H1 (cell line): ENCODE data around the gene IFNE. TPM values are rescaled to one million over a fixed set of nuclear protein-coding genes. Genes with fewer than 3 reads are reported as not detected.

Source experiments
- CTCF ChIA-PET: fragments of 300-600 bp; sonication (Branson Sonifier 250); formaldehyde crosslinking; loops from one replicate; lab custom pipeline; 2021; ENCODE audit not compliant: partially characterized antibody; lab: Charles Lee
- POLR2A ChIA-PET: fragments of 300-600 bp; sonication (Branson Sonifier 250); formaldehyde crosslinking; loops from one replicate; lab custom pipeline; 2021; ENCODE audit warnings: inconsistent platforms; ENCODE audit not compliant: partially characterized antibody; lab: Charles Lee
- DNase-seq, 2 experiments: peaks; one replicate each; pipeline versions ENCODE4 v3.0.0 to v3.0.0-alpha.2; 2010 to 2022; ENCODE audit warnings: low spot score in 2 of 2, low read depth in 1 of 2, mixed read lengths in 1 of 2
- FAIRE-seq: peaks from 2 replicates; lab custom pipeline; 2011; peaks lifted over from hg19 to GRCh38; lab: Jason Lieb, UNC
- H2AFZ ChIP-seq: 2 replicates; pipeline ENCODE4 v1.8.1; 2012; ENCODE audit warnings: low read length, inconsistent platforms
- H2AK5ac ChIP-seq: 2 replicates; pipeline ENCODE4 v1.6.1; 2013; ENCODE audit warnings: low read depth, low read length
- H2BK120ac ChIP-seq: replicated peaks from 2 replicates; pipeline ENCODE3; 2013; ENCODE audit warnings: low read depth, low read length, inconsistent platforms
- H2BK12ac ChIP-seq: 2 replicates; pipeline ENCODE4 v1.6.1; 2013; ENCODE audit warnings: low read depth, low read length
- H2BK15ac ChIP-seq: 2 replicates; pipeline ENCODE4 v1.6.1; 2013; ENCODE audit warnings: low read length
- H2BK20ac ChIP-seq: 2 replicates; pipeline ENCODE4 v1.6.1; 2013; ENCODE audit warnings: low read length
- H2BK5ac ChIP-seq: 2 replicates; pipeline ENCODE4 v1.6.1; 2013; ENCODE audit warnings: low read depth, low read length
- H3K14ac ChIP-seq: 2 replicates; pipeline ENCODE4 v1.6.1; 2013; ENCODE audit warnings: inconsistent platforms; ENCODE audit not compliant: insufficient read length
- H3K18ac ChIP-seq: 2 replicates; pipeline ENCODE4 v1.6.1; 2013; ENCODE audit warnings: low read length; ENCODE audit errors: extremely low read depth
- H3K23ac ChIP-seq: 2 replicates; pipeline ENCODE4 v1.6.1; 2013; ENCODE audit warnings: inconsistent platforms; ENCODE audit not compliant: insufficient read length
- H3K23me2 ChIP-seq: 2 replicates; pipeline ENCODE4 v1.6.1; 2013; ENCODE audit warnings: low read depth, low read length
- H3K27ac ChIP-seq: 2 replicates; pipeline ENCODE4 v1.6.1; 2011; ENCODE audit warnings: low read depth, low read length, inconsistent platforms
- H3K27me3 ChIP-seq, 4 experiments: replicated peaks in 1 of 4; 1 replicate in 1 of 4; 2 replicates in 3 of 4; pipeline versions ENCODE4 v1.6.1 to v1.8.1; 2011 to 2013; ENCODE audit warnings: low read length in 3 of 4, mild to moderate bottlenecking in 3 of 4, inconsistent platforms in 2 of 4, mixed read lengths in 2 of 4, moderate library complexity in 1 of 4; ENCODE audit not compliant: control insufficient read depth in 3 of 4, insufficient read depth in 3 of 4; ENCODE audit errors: extremely low read depth in 1 of 4
- H3K36me3 ChIP-seq, 4 experiments: 2 replicates each; pipeline versions ENCODE4 v1.6.1 to v1.8.1; 2011 to 2013; ENCODE audit warnings: mild to moderate bottlenecking in 4 of 4, low read length in 3 of 4, moderate library complexity in 2 of 4, control low read depth in 1 of 4, inconsistent platforms in 1 of 4; ENCODE audit not compliant: insufficient read depth in 4 of 4, control insufficient read depth in 2 of 4
- H3K4ac ChIP-seq: replicated peaks from 2 replicates; pipeline ENCODE3; 2013; ENCODE audit warnings: low read length, low read depth, mixed read lengths, inconsistent platforms; ENCODE audit not compliant: insufficient read length
- H3K4me1 ChIP-seq, 4 experiments: replicated peaks in 1 of 4; 1 replicate in 1 of 4; 2 replicates in 3 of 4; pipeline versions ENCODE4 v1.6.1 to v1.8.1; 2011 to 2013; ENCODE audit warnings: low read length in 3 of 4, inconsistent platforms in 2 of 4, mixed read lengths in 1 of 4; ENCODE audit not compliant: insufficient read depth in 4 of 4, control insufficient read depth in 3 of 4
- H3K4me2 ChIP-seq, 2 experiments: 2 replicates each; pipeline versions ENCODE4 v1.6.1 to v1.8.1; 2011 to 2013; ENCODE audit warnings: low read depth in 2 of 2, low read length in 2 of 2, control low read depth in 1 of 2, inconsistent platforms in 1 of 2, mild to moderate bottlenecking in 1 of 2; ENCODE audit not compliant: insufficient read depth in 1 of 2
- H3K4me3 ChIP-seq, 4 experiments: fragments of 200-600, 300-600 bp in 1 of 4; sonication (generic), shearing (Covaris generic), sonication (Bioruptor Twin) in 1 of 4; 2 replicates each; pipeline versions ENCODE4 v1.5.1 to v1.8.1; 2011 to 2016; ENCODE audit warnings: low read length in 4 of 4, low read depth in 3 of 4, control low read depth in 2 of 4, inconsistent platforms in 2 of 4, mild to moderate bottlenecking in 2 of 4, mixed read lengths in 1 of 4, moderate library complexity in 1 of 4; ENCODE audit not compliant: insufficient read depth in 2 of 4; ENCODE audit errors: extremely low read depth in 1 of 4
- H3K56ac ChIP-seq: replicated peaks from 2 replicates; pipeline ENCODE3; 2013; ENCODE audit warnings: low read depth, mild to moderate bottlenecking, mixed read lengths, low read length, inconsistent platforms; ENCODE audit not compliant: insufficient read length
- H3K79me1 ChIP-seq: 2 replicates; pipeline ENCODE4 v1.6.1; 2013; ENCODE audit warnings: low read depth, low read length, control low read depth
- H3K79me2 ChIP-seq, 2 experiments: 2 replicates each; pipeline versions ENCODE4 v1.6.1 to v1.8.1; 2012 to 2013; ENCODE audit warnings: low read length in 2 of 2, mild to moderate bottlenecking in 2 of 2, inconsistent platforms in 1 of 2; ENCODE audit not compliant: insufficient read depth in 2 of 2, control insufficient read depth in 1 of 2
- H3K9ac ChIP-seq, 4 experiments: replicated peaks in 1 of 4; 1 replicate in 1 of 4; 2 replicates in 3 of 4; pipeline versions ENCODE4 v1.6.1 to v1.8.1; 2011 to 2013; ENCODE audit warnings: low read depth in 3 of 4, low read length in 3 of 4, control low read depth in 2 of 4, mild to moderate bottlenecking in 2 of 4, moderate library complexity in 2 of 4, inconsistent platforms in 1 of 4; ENCODE audit errors: extremely low read depth in 1 of 4
- H3K9me3 ChIP-seq, 2 experiments: 2 replicates each; pipeline versions ENCODE4 v1.6.1 to v1.8.1; 2012 to 2013; ENCODE audit warnings: mild to moderate bottlenecking in 2 of 2, moderate library complexity in 2 of 2, control low read depth in 1 of 2, inconsistent platforms in 1 of 2, low read depth in 1 of 2, low read length in 1 of 2, mixed read lengths in 1 of 2; ENCODE audit not compliant: insufficient read depth in 2 of 2
- H4K20me1 ChIP-seq, 2 experiments: replicated peaks in 1 of 2; 2 replicates each; pipeline versions ENCODE3 to v1.8.1; 2011 to 2013; ENCODE audit warnings: inconsistent platforms in 2 of 2, low read length in 2 of 2, mild to moderate bottlenecking in 1 of 2; ENCODE audit not compliant: insufficient read depth in 2 of 2, control insufficient read depth in 1 of 2
- H4K5ac ChIP-seq: 2 replicates; pipeline ENCODE4 v1.6.1; 2013; ENCODE audit warnings: low read length, low read depth, mixed read lengths, inconsistent platforms; ENCODE audit not compliant: insufficient read length
- H4K8ac ChIP-seq: 2 replicates; pipeline ENCODE4 v1.8.0; 2013; ENCODE audit warnings: mild to moderate bottlenecking, moderate library complexity, low read length, inconsistent platforms; ENCODE audit not compliant: insufficient read depth; ENCODE audit errors: extremely low read depth
- H4K91ac ChIP-seq: replicated peaks from 2 replicates; pipeline ENCODE3; 2013; ENCODE audit warnings: low read length, mixed read lengths, inconsistent platforms; ENCODE audit not compliant: insufficient read length
- BCL11A ChIP-seq, 2 experiments: IDR thresholded peaks; one replicate each; pipeline ENCODE4 v1.6.1; 2011; ENCODE audit warnings: low read depth in 2 of 2, low read length in 2 of 2, mild to moderate bottlenecking in 2 of 2
- CHD2 ChIP-seq: IDR thresholded peaks from 2 replicates; pipeline ENCODE4 v1.6.1; 2012; ENCODE audit warnings: low read length, improper control_type of control experiment
- WGBS, 2 experiments: shearing (Covaris generic) in 1 of 2; methylation state at CpG; one replicate each; pipeline versions ENCODE4 v1.1.6 to v1.1.7; 2013 to 2015; ENCODE audit warnings: low lambda C conversion rate in 2 of 2, mixed read lengths in 2 of 2, inconsistent platforms in 1 of 2, low coverage in 1 of 2, missing lambda C conversion rate in 1 of 2; ENCODE audit not compliant: insufficient replicate concordance in 2 of 2, insufficient coverage in 1 of 2, insufficient read length in 1 of 2; ENCODE audit errors: extremely low coverage in 1 of 2, missing lambda C conversion rate in 1 of 2; 5-methylcytosine and 5-hydroxymethylcytosine counted together
- polyA plus RNA-seq, 7 experiments: library from polyadenylated mRNA; depleted of rRNA in 3 of 7; stranded (reverse) in 5 of 7; unstranded in 2 of 7; fragments of >200 nt in 5 of 7; fragments of 200-250 nt in 2 of 7; gene quantifications; 1 replicate in 5 of 7; 2 replicates in 1 of 7; 4 replicates in 1 of 7; pipeline versions ENCODE4 v1.2.1 to v1.2.3, GENCODE V29; 2011 to 2013; ENCODE audit warnings: missing spikeins in 2 of 7, mixed read lengths in 2 of 7
- total RNA-seq: library from RNA; stranded (reverse); fragmentation: NEBNext Ultra II Directional; extraction: Animal tissue kit (Norgen Biotek cat#: 25700); gene quantifications from 2 replicates; pipeline ENCODE4 v1.2.1, GENCODE V29; 2021
- TF ChIP-seq, protein P1 (sequence below): IDR thresholded peaks from 2 replicates; pipeline ENCODE4 v1.6.1; 2011; ENCODE audit warnings: low read length, improper control_type of control experiment

IFNE gene
- total and polyA plus RNA-seq, 2 of the 8 experiments (the other 6 are each of a cell fraction or from before 2014, with no cell fraction given): 0.08 TPM; not detected in 1

DNA sequence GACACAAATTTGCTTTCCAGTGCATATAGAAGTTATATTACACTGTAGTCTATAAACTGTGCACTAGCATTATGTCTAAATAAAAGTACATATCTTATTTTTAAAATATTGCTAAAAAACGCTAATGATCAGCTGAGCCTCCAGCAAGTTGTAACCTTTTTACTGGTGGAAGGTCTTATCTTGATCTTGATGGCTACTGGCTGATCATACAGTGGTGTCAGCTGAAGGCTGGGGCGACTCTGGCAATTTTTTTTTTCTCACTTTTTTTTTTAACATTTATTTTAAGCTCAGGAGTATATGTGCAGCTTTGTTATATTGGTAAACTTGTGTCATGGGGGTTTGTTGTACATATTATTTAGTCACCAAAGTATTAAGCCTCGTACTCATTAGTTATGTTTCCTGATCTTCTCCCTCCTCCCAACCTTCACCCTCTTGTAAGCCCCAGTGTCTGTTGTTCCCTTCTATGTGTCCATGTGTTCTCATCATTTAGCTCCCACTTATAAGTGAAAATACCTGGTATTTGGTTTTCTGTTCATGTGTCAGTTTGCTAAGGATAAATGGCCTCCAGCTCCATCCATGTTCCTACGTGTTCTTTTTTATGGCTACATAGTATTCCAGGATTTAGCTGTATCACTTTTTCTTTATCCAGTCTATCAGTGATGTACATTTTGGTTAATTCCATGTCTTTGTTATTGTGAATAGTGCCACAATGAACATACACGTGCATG, 38.6 kb upstream of the IFNE start:
- Histone ChIP-seq H2BK20ac (no peak overlapping the region), H3K23me2 (no peaks in the 10 kb centered on the region; the same call in 1 of the 2 replicates), H2BK120ac (no peak overlapping the region), H3K4me3 (no peak overlapping the region), H4K5ac (no peak overlapping the region), H2AK5ac (no peak overlapping the region), H3K18ac (no peak overlapping the region)
- FAIRE-seq: no peak
- 83% methylated on average over 5 of the region's 5 CpGs; no CpG with 5 or more reads in 1 of the 2 experiments for WGBS, 2 experiments
- TF ChIP-seq CHD2 (no peak), BCL11A (IDR thresholded peaks at IDR 0.05; ENCODE audit: low read depth in 2 of 2, low read length in 2 of 2) (no peak)
- TF ChIP-seq, protein P1, sequence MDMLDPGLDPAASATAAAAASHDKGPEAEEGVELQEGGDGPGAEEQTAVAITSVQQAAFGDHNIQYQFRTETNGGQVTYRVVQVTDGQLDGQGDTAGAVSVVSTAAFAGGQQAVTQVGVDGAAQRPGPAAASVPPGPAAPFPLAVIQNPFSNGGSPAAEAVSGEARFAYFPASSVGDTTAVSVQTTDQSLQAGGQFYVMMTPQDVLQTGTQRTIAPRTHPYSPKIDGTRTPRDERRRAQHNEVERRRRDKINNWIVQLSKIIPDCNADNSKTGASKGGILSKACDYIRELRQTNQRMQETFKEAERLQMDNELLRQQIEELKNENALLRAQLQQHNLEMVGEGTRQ: no peak
- TF ChIP-seq, all 59 proteins: peak for 0
- Histone ChIP-seq H3K4me2 (no peak overlapping the region), H3K36me3 (no peaks in the 10 kb centered on the region), H3K27ac (no peak overlapping the region), H2BK15ac (no peak overlapping the region), H3K23ac (no peak overlapping the region), H4K8ac (no peak overlapping the region), H3K56ac (no peak overlapping the region), H3K79me1 (no peaks in the 10 kb centered on the region), H3K4ac (no peak overlapping the region), H2BK5ac (no peak overlapping the region), H3K14ac (no peak overlapping the region), H3K9ac (no peak overlapping the region), H4K20me1 (no peaks in the 10 kb centered on the region), H3K27me3 (no peaks in the 10 kb centered on the region), H4K91ac (no peak overlapping the region), H2AFZ (no peak overlapping the region), H3K4me1 (no peaks in the 10 kb centered on the region), H3K9me3 (no peaks in the 10 kb centered on the region; a peak in 1 of 4 replicates), H2BK12ac (no peak overlapping the region), H3K79me2 (no peaks in the 10 kb centered on the region)
- POLR2A ChIA-PET: interaction anchor here (0.7 to 1.2 kb wide), 2 partner anchors 11 to 39 kb away, joined by 3 to 4 read pairs; no protein-coding TSS in a partner anchor
- DNase-seq: no peak
- CTCF ChIA-PET: no interaction called here
